Endodermal cell (in vitro differentiated cells): Measurements from ENCODE around the gene ENGASE. TPM values are rescaled to one million over a fixed set of nuclear protein-coding genes. Genes with fewer than 3 reads are reported as not detected.
"Not testable (repeated sequence)": the region's sequence is repeated elsewhere in the genome, so short reads cannot be mapped to it uniquely, and the experiment has no call there.

Experiments
- DNase-seq: peaks from one replicate; pipeline ENCODE4 v3.0.0-alpha.2; 2017
- H3K27ac ChIP-seq: 2 replicates; pipeline ENCODE4 v1.5.1; 2013; ENCODE audit warnings: mild to moderate bottlenecking, low read depth, low read length, moderate library complexity
- H3K27me3 ChIP-seq: 2 replicates; pipeline ENCODE4 v1.6.1; 2013; ENCODE audit warnings: mild to moderate bottlenecking, low read length, moderate library complexity; ENCODE audit not compliant: insufficient read depth, control insufficient read depth, poor library complexity, severe bottlenecking
- H3K36me3 ChIP-seq: 2 replicates; pipeline ENCODE4 v1.7.0; 2013; ENCODE audit warnings: mild to moderate bottlenecking, low read length, moderate library complexity; ENCODE audit not compliant: control insufficient read depth, insufficient read depth
- H3K4me1 ChIP-seq: one replicate; pipeline ENCODE4 v1.7.0; 2013; ENCODE audit warnings: low read length; ENCODE audit not compliant: control insufficient read depth, insufficient read depth
- H3K4me3 ChIP-seq: 2 replicates; pipeline ENCODE4 v1.5.1; 2013; ENCODE audit warnings: mild to moderate bottlenecking, low read length, moderate library complexity
- H3K9ac ChIP-seq: 2 replicates; pipeline ENCODE4 v1.6.1; 2013; ENCODE audit warnings: mild to moderate bottlenecking, low read length, moderate library complexity; ENCODE audit not compliant: poor library complexity, severe bottlenecking; ENCODE audit errors: extremely low read depth
- H3K9me3 ChIP-seq: 2 replicates; pipeline ENCODE4 v1.6.1; 2013; ENCODE audit warnings: mild to moderate bottlenecking, low read length, moderate library complexity; ENCODE audit not compliant: control insufficient read depth
- H3K27ac Mint-ChIP-seq: 2 replicates; pipeline ENCODE4 v1.8.0; 2020; ENCODE audit warnings: mixed read lengths
- H3K27me3 Mint-ChIP-seq: 2 replicates; pipeline ENCODE4 v1.8.0; 2021; ENCODE audit warnings: mild to moderate bottlenecking, mixed read lengths; ENCODE audit not compliant: insufficient read depth
- H3K36me3 Mint-ChIP-seq: 2 replicates; pipeline ENCODE4 v1.8.0; 2020; ENCODE audit warnings: low read depth, mixed read lengths
- H3K4me1 Mint-ChIP-seq: 2 replicates; pipeline ENCODE4 v1.8.0; 2020; ENCODE audit warnings: mixed read lengths
- H3K4me3 Mint-ChIP-seq: 2 replicates; pipeline ENCODE4 v1.8.0; 2020; ENCODE audit warnings: mild to moderate bottlenecking, moderate library complexity, mixed read lengths
- H3K9me3 Mint-ChIP-seq: 2 replicates; pipeline ENCODE4 v1.8.0; 2020; ENCODE audit warnings: mild to moderate bottlenecking, mixed read lengths
- WGBS, 2 experiments: methylation state at CpG; one replicate each; pipeline versions ENCODE4 v1.1.5 to v1.1.7; 2013; ENCODE audit warnings: missing lambda C conversion rate in 2 of 2, mixed read lengths in 1 of 2; ENCODE audit not compliant: insufficient coverage in 1 of 2, insufficient read length in 1 of 2; 5-methylcytosine and 5-hydroxymethylcytosine counted together
- total RNA-seq, 2 donors: library from RNA; stranded (reverse); fragmentation: NEBNext Ultra II Directional in 1 of 2; extraction: Animal tissue kit (Norgen Biotek cat#: 25700) in 1 of 2; gene quantifications; 2 replicates in 1 of 2; 3 replicates in 1 of 2; pipeline ENCODE4 v1.2.1, GENCODE V29; 2021
- TF ChIP-seq, protein P1 (sequence below): fragments of 200-600 bp; sonication (generic); conservative IDR thresholded peaks from 2 replicates; pipeline ENCODE4 v1.5.0; 2021; ENCODE audit warnings: antibody characterized with exemption, mild to moderate bottlenecking

ENGASE gene
- total RNA-seq, 2 donors from 2014 or later: 40.8 to 42.0 TPM

DNA sequence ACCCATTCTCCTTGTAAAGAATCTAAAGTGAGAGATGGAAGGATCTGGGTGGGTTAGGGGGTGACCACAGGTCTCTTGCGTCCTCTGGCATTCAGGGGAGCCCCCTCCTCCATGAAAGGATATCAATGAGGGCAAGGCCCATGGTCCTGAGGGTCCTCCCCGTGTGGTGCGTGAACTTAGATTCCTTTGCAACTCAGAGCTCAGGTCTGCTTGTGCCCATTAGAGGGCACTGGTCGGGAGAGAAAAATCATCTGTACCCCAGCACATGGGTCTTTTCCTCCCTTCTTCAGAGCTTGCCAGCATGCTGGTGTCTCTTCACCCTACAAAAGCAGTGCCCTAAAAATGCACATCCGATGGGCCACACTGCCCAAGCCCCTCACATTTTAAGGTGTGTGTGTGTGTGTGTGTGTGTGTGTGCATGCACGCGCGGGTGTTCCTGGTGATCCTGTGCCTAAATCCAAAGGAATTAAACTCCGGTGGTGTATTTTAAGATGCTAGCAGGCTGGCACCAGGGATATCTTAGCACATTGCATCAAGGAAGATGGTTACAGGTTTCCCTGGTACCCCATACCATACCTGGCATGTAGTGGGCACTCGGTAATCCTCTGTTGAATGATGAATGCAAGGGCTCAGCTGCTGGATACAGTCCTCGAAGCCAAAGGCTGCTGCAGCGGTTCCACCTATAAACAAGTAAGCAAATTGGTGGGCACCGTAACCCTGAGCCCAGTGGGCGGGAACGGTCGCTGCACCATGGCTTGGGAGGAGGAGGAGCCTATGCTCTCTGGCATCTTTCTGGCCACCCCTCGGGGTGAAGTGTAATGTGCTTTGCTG lies 45.9 kb upstream of the ENGASE start:
- Histone ChIP-seq H3K36me3 (no peaks in the 10 kb centered on the region), H3K27ac (no peak overlapping the region), H3K27me3 (peaks cover 24% of the 10 kb centered on the region), H3K4me1 (no peaks in the 10 kb centered on the region), H3K4me3 (no peak overlapping the region), H3K9ac (no peak overlapping the region), H3K9me3 (no peaks in the 10 kb centered on the region)
- TF ChIP-seq, protein P1, sequence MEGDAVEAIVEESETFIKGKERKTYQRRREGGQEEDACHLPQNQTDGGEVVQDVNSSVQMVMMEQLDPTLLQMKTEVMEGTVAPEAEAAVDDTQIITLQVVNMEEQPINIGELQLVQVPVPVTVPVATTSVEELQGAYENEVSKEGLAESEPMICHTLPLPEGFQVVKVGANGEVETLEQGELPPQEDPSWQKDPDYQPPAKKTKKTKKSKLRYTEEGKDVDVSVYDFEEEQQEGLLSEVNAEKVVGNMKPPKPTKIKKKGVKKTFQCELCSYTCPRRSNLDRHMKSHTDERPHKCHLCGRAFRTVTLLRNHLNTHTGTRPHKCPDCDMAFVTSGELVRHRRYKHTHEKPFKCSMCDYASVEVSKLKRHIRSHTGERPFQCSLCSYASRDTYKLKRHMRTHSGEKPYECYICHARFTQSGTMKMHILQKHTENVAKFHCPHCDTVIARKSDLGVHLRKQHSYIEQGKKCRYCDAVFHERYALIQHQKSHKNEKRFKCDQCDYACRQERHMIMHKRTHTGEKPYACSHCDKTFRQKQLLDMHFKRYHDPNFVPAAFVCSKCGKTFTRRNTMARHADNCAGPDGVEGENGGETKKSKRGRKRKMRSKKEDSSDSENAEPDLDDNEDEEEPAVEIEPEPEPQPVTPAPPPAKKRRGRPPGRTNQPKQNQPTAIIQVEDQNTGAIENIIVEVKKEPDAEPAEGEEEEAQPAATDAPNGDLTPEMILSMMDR: peak; percentile 51
- 83 to 90% methylated on average over 13 to 17 of the region's 17 CpGs for WGBS, 2 experiments
- Mint-ChIP-seq H3K27me3 (peaks cover 62% of the 10 kb centered on the region), H3K4me3 (no peak overlapping the region), H3K36me3 (peaks cover 3% of the 10 kb centered on the region), H3K9me3 (no peaks in the 10 kb centered on the region), H3K27ac (no peak overlapping the region), H3K4me1 (peaks cover 7% of the 10 kb centered on the region)
- DNase-seq: peak; percentile 49

GRCh38 chr17:79029327-79030009 lies 45.2 kb upstream of the ENGASE start:
- Mint-ChIP-seq H3K36me3 (peaks cover 3% of the 10 kb centered on the region), H3K9me3 (no peaks in the 10 kb centered on the region), H3K4me1 (peaks cover 7% of the 10 kb centered on the region), H3K27me3 (peaks cover 61% of the 10 kb centered on the region), H3K27ac (no peak overlapping the region), H3K4me3 (no peak overlapping the region)
- H3K27ac ChIP-seq: no peak overlapping the region
- H3K9me3 ChIP-seq: no peaks in the 10 kb centered on the region
- no peaks in the 10 kb centered on the region for H3K36me3 ChIP-seq
- peaks cover 19% of the 10 kb centered on the region for H3K27me3 ChIP-seq
- H3K4me1 ChIP-seq: no peaks in the 10 kb centered on the region
- WGBS, 2 experiments: 86 to 89% methylated on average over 13 to 16 of the region's 16 CpGs
- TF ChIP-seq, protein P1: no peak
- no peak overlapping the region for H3K4me3 ChIP-seq
- DNase-seq: peak; percentile 52
- H3K9ac ChIP-seq: no peak overlapping the region

- not testable (repeated sequence) for H3K9ac ChIP-seq, H3K4me1 Mint-ChIP-seq, H3K4me1 ChIP-seq, H3K27ac Mint-ChIP-seq, H3K4me3 ChIP-seq, H3K27ac ChIP-seq, H3K4me3 Mint-ChIP-seq, H3K9me3 Mint-ChIP-seq, H3K36me3 ChIP-seq, H3K36me3 Mint-ChIP-seq, H3K9me3 ChIP-seq, H3K27me3 ChIP-seq
- 81 to 89% methylated on average over 11 to 12 of the region's 12 CpGs for WGBS, 2 experiments
- peaks cover 54% of the 10 kb centered on the region for H3K27me3 Mint-ChIP-seq
- DNase-seq: peak; percentile 19
Observed at GRCh38 chr17:79030636-79031035, 44.0 kb upstream of the ENGASE start.
